ENCODE measurements around the gene TMEM138.

DNA sequence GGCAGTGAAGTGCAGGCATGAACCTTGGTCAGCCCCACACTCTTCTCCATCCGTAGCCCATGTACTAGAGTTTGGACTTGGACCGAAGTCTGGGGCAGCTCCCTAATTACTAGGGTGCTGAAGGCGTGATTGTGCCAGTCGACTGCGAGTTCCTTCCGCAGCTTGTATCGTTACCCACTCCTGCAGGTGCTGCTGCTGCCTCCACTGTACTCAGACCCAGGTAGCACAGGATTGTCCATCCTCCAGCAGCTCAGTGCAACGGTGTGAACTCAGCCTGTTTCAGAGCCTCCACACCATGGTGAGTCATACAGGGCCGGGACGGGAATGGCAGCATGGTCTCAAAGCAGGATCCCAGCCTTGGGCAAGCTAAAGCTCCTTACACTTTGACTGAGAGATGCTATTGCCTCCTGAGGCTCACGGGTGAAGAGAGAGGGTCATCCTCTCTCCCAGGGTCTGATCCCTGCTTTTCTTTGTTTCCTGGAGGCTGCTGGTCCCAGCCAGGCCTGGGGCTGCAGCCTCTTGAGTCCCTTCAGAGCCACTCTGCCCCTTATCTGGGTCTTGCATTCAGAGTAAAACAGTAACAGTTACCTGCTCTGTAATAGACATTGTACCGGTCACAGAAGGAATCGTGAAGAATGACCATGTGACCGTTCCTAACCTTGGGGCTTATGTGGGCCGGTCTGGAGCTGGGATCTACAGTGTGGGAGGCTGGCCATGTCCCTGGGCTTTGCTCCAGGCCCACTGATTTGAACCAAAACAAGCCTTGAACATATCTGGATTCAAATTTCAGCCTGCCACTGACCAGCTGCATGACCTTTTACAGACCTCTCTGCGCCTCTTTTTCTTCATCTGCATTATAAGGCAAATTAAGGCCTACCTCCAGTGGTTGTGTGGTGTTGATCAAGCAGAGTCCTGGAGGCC, 27.5 kb upstream of the TMEM138 start:
- TF ChIP-seq, protein P1, sequence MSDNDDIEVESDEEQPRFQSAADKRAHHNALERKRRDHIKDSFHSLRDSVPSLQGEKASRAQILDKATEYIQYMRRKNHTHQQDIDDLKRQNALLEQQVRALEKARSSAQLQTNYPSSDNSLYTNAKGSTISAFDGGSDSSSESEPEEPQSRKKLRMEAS (IDR thresholded peaks at IDR 0.05; ENCODE audit: low read depth, low read length) = no peak
- TF ChIP-seq, protein P2, sequence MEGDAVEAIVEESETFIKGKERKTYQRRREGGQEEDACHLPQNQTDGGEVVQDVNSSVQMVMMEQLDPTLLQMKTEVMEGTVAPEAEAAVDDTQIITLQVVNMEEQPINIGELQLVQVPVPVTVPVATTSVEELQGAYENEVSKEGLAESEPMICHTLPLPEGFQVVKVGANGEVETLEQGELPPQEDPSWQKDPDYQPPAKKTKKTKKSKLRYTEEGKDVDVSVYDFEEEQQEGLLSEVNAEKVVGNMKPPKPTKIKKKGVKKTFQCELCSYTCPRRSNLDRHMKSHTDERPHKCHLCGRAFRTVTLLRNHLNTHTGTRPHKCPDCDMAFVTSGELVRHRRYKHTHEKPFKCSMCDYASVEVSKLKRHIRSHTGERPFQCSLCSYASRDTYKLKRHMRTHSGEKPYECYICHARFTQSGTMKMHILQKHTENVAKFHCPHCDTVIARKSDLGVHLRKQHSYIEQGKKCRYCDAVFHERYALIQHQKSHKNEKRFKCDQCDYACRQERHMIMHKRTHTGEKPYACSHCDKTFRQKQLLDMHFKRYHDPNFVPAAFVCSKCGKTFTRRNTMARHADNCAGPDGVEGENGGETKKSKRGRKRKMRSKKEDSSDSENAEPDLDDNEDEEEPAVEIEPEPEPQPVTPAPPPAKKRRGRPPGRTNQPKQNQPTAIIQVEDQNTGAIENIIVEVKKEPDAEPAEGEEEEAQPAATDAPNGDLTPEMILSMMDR (IDR thresholded peaks at IDR 0.05; ENCODE audit: low read depth, low read length) = no peak
- no peak for TF ChIP-seq POLR2A (IDR thresholded peaks at IDR 0.05; ENCODE audit: extremely low read depth, insufficient read length)
- no peak for TF ChIP-seq MYC (IDR thresholded peaks at IDR 0.05; ENCODE audit: low read depth, low read length)

All from NB4 (cell line).